Cardiac septum (tissue), 1 donor: ENCODE data around the gene OCA2. TPM values are rescaled to one million over a fixed set of nuclear protein-coding genes. Genes with fewer than 3 reads are reported as not detected.
"Not testable (repeated sequence)": the region's sequence is repeated elsewhere in the genome, so short reads cannot be mapped to it uniquely, and the experiment has no call there.

Experiments
- DNase-seq: peaks from one replicate; pipeline ENCODE4 v3.0.0-alpha.2; 2020; ENCODE audit warnings: low spot score
- intact Hi-C: fragments of 100-400 bp; cut with DNase I; formaldehyde crosslinking; loops from one replicate; pipeline ENCODE4 v1.14.0; 2022
- total RNA-seq: library from RNA; stranded (reverse); fragmentation: NEBNext Ultra II Directional; extraction: Animal tissue kit (Norgen Biotek cat#: 25700); gene quantifications from one replicate; pipeline ENCODE4 v1.2.1, GENCODE V29; 2021
- donor health status: DM: no; HTN: no; CAD: no.

Gene OCA2
- total RNA-seq, 1 donor from 2014 or later, result not detected

DNA sequence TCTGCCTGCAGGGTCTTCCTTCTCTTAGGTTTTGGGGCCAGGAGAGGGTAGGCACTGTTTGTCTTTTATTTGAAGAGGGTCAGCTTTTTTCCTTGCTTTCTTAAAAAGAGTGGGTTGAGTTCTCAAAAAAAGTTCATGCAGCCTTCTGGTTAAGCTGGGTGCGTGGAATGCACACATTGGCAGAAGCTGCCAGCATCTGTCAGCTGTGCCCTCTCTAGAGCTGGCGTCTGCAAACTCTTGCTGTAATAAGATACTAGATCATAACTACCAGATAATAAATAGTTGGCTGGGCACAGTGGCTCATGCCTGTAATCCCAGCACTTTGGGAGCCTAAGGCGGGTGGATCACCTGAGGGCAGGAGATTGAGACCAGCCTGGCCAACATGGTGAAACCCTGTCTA, 373.4 kb downstream of the OCA2 start:
- no peak for DNase-seq
- intact Hi-C loops, result no loop called here

DNA sequence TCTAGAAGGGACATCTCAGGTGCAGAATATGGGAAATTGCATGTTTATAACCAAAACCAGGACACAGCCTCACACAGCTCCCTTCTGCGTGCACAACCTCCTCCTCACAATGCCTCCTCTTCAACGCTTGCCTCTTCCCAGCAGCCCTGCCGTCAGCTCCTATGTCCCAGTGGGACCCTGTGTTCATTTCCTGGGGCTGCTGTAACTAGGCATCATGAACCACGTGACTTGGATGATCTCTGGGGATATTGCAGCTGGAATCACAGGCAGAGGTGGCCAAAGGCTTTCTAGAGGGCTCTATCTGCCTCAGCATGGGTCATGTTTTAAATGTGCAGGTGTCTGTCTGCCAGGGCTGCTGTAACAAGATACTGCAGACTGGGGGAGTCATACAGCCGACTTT, 375.3 kb downstream of the OCA2 start:
- DNase-seq, result no peak
- intact Hi-C loops, result no loop called here

DNA sequence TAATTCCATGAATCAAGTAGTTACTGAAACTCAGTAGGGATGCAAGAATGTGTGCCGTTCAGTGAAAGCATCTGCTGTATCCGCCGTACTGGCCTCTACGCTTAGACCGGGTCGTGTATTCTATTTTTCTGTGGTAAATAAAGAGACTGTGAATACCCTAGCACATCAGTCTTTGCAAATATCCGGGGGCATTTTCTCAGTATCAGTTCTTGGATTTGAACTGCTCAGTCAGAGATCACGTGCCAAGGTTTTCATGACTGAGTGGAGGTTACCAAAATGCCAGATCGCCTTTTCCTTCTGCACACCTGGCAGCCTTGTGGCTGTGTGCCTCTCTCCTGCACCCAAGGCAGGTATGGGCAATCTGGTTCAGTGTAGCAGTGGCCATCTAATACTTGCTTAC, 377.0 kb downstream of the OCA2 start:
- intact Hi-C loops, result no loop called here
- no peak for DNase-seq

DNA sequence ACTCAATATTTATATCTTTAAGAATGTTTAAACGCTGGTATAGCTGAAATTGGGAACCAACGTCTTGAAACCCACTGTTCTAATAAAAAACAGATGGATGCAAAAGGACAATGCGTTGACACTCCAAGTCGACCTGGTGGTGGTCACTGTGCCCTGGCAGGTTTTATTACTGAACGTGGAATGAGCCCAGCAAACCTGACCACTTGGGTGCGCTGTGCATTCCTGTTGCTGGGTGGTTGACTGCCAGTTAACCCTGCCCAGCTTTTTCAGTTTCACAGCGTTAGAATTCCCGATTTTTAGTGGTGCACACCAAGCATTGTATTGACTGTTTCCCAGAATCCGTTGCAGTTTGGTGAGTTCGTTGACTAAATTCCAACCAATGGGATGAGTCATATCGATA, 384.4 kb downstream of the OCA2 start:
- DNase-seq, result no peak
- intact Hi-C loops, result no loop called here

DNA sequence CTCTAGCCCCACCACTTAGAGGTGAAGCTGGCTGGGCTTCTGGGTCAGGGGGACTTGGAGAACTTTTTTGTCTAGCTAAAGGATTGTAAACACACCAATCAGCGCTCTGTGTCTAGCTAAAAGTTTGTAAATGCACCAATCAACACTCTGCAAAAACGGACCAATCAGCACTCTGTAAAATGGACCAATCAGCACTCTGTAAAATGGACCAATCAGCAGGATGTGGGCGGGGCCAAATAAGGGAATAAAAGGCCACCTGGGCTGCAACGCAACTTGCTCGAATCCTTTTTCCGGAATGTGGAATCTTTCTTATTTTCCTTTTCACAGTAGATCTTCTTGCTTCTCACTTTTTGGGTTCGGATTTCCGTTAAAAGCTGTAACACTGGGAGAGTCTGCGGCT, 385.3 kb downstream of the OCA2 start:
- DNase-seq, intact Hi-C loops: not testable (repeated sequence)

DNA sequence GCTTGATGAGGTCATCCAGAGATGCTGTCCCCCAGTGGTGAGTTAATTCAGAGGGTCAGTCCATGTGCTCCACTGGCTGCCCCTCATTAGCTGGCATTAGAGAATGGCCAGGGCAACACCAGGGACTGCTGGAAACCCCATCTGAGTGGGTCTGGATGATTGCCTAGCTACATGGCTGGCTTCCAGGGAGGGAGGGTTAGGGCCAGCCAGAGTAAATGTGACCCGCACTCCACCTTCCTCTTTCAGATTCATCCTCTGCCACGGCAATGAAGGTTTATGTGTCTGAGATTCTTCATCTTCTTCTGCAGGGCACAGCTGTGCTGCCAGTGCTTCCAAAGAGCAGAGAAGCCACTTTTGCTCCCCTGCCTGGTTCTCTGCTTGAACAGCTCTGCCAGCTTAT, 391.9 kb downstream of the OCA2 start:
- DNase-seq, result no peak
- intact Hi-C loops, result no loop called here

DNA sequence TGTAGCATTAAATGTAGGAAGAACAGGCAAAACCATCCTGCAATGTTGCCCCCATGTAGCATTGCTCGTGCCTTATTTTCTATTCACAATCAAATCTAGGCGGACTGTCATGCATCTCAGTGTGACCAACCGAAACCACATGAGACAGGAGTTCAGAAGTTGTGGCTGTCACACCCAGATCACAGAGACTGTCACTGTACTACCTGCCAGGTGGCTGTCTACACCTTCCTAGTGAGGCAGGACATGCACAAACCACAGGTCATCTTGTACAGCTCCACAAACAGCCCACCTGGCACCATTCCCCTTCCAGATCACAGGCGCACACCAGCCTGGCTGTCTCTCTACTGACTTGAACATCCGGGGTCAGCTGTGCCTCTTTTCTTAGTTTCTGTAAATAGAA, 392.8 kb downstream of the OCA2 start:
- DNase-seq, result no peak
- intact Hi-C loops, result no loop called here

DNA sequence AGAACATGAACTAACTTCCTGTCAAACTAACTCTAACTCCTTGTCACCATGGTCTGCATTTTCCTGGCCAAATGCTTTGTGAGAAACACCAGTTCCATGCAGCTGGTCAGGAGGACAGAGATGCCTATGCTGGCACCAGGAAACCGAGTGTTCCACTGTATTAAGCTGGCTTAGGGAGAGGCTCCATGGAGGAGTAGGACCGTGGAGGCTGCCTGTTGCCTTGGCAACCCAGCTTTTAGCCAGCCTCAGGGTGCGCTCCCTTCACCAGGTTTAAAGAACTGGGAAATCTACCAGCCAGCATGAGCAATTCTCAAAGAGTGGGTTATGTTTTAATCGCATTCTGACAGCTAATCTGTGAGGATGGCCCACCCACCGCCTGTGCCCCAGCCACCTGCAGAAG, 394.1 kb downstream of the OCA2 start:
- no peak for DNase-seq
- intact Hi-C loops, result no loop called here

Other genes with a start within 250 kb of the OCA2 start
- gene HERC2, start 222.9 kb upstream of the OCA2 start, total RNA-seq, result 65.6 TPM